AG09319 (cell line): ENCODE data around the gene ZCRB1.

Experiments used
- DNase-seq: peaks from one replicate; pipeline ENCODE4 v3.0.0-alpha.2; 2010; ENCODE audit warnings: low read depth; ENCODE audit errors: extremely low read depth
- TF ChIP-seq, protein P1 (sequence below): IDR thresholded peaks from 2 replicates; pipeline ENCODE4 v1.5.1; 2011; ENCODE audit warnings: low read depth, mild to moderate bottlenecking, inconsistent platforms, low read length, moderate library complexity

ZCRB1 gene

DNA sequence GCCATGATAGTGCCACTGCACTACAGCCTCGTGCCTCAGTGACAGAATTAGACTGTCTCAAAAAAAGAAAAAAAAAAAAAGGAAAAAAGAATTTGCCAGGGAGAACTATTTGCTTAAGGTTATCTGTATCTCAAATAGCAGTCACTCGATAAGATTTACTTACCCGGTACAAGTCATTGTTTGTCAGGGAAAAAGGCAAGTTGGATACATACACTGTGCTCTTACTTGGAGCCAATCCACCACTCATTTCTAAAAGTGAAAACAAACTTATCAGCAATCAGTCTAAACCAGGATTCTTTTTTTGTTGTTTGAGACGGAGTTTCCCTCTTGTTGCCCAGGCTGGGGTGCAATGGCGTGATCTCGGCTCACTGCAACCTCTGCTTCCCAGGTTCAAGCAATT lies 2.0 kb downstream of the ZCRB1 start:
- TF ChIP-seq, protein P1, sequence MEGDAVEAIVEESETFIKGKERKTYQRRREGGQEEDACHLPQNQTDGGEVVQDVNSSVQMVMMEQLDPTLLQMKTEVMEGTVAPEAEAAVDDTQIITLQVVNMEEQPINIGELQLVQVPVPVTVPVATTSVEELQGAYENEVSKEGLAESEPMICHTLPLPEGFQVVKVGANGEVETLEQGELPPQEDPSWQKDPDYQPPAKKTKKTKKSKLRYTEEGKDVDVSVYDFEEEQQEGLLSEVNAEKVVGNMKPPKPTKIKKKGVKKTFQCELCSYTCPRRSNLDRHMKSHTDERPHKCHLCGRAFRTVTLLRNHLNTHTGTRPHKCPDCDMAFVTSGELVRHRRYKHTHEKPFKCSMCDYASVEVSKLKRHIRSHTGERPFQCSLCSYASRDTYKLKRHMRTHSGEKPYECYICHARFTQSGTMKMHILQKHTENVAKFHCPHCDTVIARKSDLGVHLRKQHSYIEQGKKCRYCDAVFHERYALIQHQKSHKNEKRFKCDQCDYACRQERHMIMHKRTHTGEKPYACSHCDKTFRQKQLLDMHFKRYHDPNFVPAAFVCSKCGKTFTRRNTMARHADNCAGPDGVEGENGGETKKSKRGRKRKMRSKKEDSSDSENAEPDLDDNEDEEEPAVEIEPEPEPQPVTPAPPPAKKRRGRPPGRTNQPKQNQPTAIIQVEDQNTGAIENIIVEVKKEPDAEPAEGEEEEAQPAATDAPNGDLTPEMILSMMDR: no peak
- no peak for DNase-seq

DNA sequence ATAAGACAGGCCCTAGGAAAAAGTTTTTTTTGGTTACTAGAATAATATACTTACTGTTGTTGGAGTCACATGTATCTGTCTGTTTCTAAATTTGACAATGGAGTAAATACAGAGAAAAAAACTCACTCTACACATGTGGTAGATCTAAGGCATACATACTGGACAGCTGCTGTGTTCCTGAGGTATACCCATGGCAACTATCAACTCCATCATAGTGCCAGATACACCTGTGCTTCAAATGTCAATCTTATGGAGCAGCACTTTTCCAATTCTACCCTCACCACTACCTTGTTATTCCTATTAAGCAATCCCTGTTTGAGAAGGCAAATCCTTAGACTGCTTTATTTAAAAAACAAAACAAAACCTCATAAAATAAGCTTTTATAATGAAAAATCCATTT lies 3.3 kb downstream of the ZCRB1 start:
- DNase-seq: no peak
- TF ChIP-seq, protein P1: no peak

DNA sequence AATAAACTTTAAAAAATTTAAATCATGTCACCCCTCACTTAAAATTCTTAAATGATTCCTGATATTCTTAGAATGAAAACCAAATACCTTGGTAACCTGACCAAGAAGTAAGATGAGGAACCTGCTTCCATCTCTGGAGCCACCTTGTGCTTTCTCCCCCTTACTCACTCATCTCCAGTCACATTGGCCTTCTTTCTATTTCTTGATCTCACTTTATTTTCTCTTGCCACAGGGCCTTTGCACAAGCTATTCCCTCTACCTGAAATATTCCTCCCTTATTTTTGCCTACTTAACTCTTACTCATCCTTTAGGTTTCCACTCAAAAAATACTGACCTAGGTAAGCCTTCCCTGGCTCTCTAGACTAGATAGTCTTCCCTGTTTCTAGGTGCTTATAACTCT lies 5.1 kb downstream of the ZCRB1 start:
- TF ChIP-seq, protein P1: no peak
- no peak for DNase-seq

DNA sequence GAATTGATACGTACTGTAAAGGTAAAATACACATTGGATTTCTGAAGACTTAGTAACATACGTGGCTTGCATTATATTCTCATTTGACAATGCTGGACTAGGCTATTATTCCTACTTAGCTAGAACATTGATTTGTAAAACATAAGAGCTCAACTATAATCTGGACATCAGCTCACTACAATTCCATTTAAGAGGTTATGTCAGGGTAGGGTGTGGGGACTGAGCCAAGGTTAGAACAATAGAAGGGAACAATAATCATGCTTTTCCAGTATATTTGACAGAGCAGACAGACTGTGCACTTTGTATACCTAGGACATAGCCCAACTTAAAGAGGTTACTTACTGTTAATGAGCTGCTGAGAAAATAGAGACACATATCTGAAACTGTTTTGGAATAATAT lies 10.8 kb downstream of the ZCRB1 start:
- TF ChIP-seq, protein P1: no peak

DNA sequence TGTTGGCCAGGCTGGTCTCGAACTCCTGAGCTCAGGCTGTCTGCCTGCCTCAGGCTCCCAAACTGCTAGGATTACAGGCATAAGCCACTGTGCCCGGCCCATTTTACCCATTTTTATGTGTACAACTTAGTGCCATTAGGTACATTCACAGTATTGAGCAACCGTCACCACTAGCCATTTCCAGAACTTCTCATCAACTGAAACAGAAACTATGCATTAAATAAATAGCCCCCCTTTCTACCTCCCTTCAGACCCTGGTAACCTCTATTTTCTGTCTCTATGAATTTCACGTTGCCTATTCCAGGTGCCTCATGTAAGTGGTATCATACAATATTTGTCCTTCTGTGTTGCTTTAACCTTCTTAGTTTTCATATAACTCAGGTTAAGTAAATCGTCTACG lies 15.9 kb downstream of the ZCRB1 start:
- TF ChIP-seq, protein P1: no peak

More for the DNA sequence above, 10.8 kb downstream of the ZCRB1 start:
- no peak for DNase-seq

DNA sequence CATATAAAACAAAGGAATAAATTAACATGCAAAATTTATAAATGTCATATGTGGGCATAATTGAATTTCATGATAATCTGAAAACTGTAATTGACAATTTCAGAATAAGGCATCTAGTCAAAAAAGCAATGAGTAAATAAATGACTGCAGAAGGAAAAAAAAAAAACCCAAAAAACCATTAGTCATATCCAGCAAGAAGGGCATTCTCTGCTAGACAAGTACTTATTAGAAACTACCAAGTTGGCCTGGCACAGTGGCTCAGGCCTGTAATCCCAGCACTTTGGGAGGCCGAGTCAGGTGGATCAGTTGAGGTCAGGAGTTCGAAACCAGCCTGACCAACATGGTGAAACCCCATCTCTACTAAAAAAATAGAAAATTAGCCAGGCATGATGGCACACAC lies 17.5 kb downstream of the ZCRB1 start:
- TF ChIP-seq, protein P1: no peak

More for the DNA sequence above, 15.9 kb downstream of the ZCRB1 start:
- DNase-seq: no peak

DNA sequence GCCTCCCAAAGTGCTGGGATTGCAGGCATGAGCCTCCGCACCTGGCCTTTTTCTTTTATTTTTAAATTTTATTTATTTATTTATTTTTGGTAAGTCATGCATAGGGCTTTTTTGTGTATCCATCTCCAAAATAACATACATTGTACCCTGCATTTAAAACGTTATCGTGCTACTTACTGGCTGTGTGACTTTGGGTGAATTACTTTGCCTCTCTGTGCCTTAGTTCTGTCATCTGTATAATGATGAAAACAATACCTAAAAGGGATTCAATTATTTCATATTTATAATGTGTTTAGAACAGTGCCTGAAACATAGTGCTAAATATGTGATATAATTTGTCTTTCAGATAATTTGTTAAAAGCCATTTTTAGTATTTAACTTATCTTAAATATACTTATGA lies 19.6 kb downstream of the ZCRB1 start:
- no peak for DNase-seq

More for the DNA sequence above, 17.5 kb downstream of the ZCRB1 start:
- DNase-seq: no peak

More for the DNA sequence above, 19.6 kb downstream of the ZCRB1 start:
- TF ChIP-seq, protein P1: no peak
